HEK293T (cell line): ENCODE measurements around the gene MYNN.

Source experiments
- CTCF ChIA-PET: fragments of 350-600 bp; formaldehyde crosslinking; extraction: SDS; loops from one replicate; lab custom pipeline; 2021; ENCODE audit warnings: antibody characterized with exemption, inconsistent platforms; lab: Yijun Ruan, JAX
- POLR2A ChIA-PET: fragments of 350-600 bp; formaldehyde crosslinking; extraction: SDS; loops from one replicate; lab custom pipeline; 2020; ENCODE audit warnings: antibody characterized with exemption, inconsistent platforms; lab: Yijun Ruan, JAX
- DNase-seq: peaks from one replicate; pipeline ENCODE4 v3.0.0; 2012; ENCODE audit warnings: mixed read lengths; ENCODE audit errors: extremely low spot score
- ARNT ChIP-seq: fragments of 450-650 bp; IDR thresholded peaks from 2 replicates; pipeline ENCODE4 v1.6.1; 2017; ENCODE audit warnings: mild to moderate bottlenecking
- BHLHE40 ChIP-seq: fragments of 450-650 bp; IDR thresholded peaks from 2 replicates; pipeline ENCODE4 v1.6.1; 2016; ENCODE audit warnings: mild to moderate bottlenecking, moderate library complexity, borderline replicate concordance
- CTBP1 ChIP-seq: fragments of 450-650 bp; IDR thresholded peaks from 2 replicates; pipeline ENCODE4 v1.6.1; 2016; ENCODE audit warnings: borderline replicate concordance
- ELF4 ChIP-seq: fragments of 450-650 bp; IDR thresholded peaks from 2 replicates; pipeline ENCODE4 v1.6.1; 2017; ENCODE audit warnings: antibody characterized with exemption
- FOXA1 ChIP-seq: fragments of 450-650 bp; IDR thresholded peaks from 2 replicates; pipeline ENCODE4 v1.6.1; 2016; ENCODE audit warnings: mild to moderate bottlenecking
- FOXK2 ChIP-seq: fragments of 450-650 bp; IDR thresholded peaks from 2 replicates; pipeline ENCODE4 v1.6.1; 2016; ENCODE audit warnings: mild to moderate bottlenecking
- FOXM1 ChIP-seq: fragments of 450-650 bp; IDR thresholded peaks from 2 replicates; pipeline ENCODE4 v1.6.1; 2017; ENCODE audit warnings: mild to moderate bottlenecking, borderline replicate concordance
- HDGF ChIP-seq: fragments of 450-650 bp; IDR thresholded peaks from 2 replicates; pipeline ENCODE4 v1.6.1; 2017; ENCODE audit warnings: antibody characterized with exemption, borderline replicate concordance
- L3MBTL2 ChIP-seq: fragments of 450-650 bp; conservative IDR thresholded peaks from 2 replicates; pipeline ENCODE4 v1.6.1; 2016; ENCODE audit warnings: mild to moderate bottlenecking
- LEF1 ChIP-seq: fragments of 450-650 bp; IDR thresholded peaks from 2 replicates; pipeline ENCODE4 v1.6.1; 2017; ENCODE audit warnings: mild to moderate bottlenecking, borderline replicate concordance
- NFRKB ChIP-seq: fragments of 450-650 bp; IDR thresholded peaks from 2 replicates; pipeline ENCODE4 v1.6.1; 2016; ENCODE audit warnings: mild to moderate bottlenecking, moderate library complexity
- SP1 ChIP-seq: fragments of 450-650 bp; IDR thresholded peaks from 2 replicates; pipeline ENCODE4 v1.6.1; 2017
- SUZ12 ChIP-seq: fragments of 450-650 bp; IDR thresholded peaks from 2 replicates; pipeline ENCODE4 v1.6.1; 2016; ENCODE audit warnings: mild to moderate bottlenecking
- TARDBP ChIP-seq: fragments of 450-650 bp; IDR thresholded peaks from 2 replicates; pipeline ENCODE4 v1.6.1; 2016
- ZNF384 ChIP-seq: fragments of 450-650 bp; IDR thresholded peaks from 2 replicates; pipeline ENCODE4 v1.6.1; 2016
- TF ChIP-seq, protein P1 (sequence below): fragments of 450-650 bp; IDR thresholded peaks from 2 replicates; pipeline ENCODE4 v1.6.1; 2016

MYNN gene

DNA sequence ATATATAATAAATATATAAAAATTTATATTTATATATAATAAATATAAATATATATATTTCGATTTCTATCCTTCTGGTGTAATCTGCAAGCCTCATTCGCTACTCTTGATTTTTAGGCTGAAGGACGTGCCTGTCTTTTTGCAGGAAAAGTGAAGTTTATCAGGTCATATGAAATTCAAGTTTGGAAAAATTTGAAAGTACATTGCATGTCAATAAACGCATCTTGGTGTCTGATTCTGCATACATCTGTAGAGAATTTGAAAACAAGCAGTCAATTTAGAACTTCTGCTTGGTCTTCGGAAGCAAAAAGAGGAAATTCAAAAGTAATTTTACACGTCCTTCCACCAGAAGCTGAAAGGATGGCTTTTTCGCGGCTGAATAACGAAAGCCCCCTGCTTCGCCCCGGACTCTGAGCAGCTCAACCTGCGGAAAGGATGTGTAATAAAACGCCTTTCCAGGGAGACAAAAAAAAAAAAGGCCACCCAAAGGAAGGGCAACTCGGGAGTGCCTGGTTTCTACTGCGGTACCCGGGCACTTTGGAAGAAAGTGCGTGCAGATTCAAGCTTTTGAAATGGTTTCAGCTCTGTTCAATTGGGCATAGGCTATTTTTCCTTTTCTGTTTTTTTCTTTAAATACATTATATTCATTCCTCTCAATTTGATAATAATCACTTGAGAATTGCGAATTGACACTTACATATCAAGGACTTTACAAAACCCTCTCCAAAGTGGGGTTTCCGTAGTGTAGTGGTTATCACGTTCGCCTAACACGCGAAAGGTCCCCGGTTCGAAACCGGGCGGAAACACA is 1.5 kb upstream of the MYNN start:
- TF ChIP-seq CTBP1, result no peak
- no peak for TF ChIP-seq ARNT
- no peak for TF ChIP-seq FOXK2
- no peak for TF ChIP-seq BHLHE40
- no peak for TF ChIP-seq LEF1
- TF ChIP-seq ZNF384, result peak; percentile 97
- ChIA-PET POLR2A (interaction anchor here (2.0 to 2.1 kb wide), 2 partner anchors 8 to 40 kb away, joined by 12 to 18 read pairs; partner anchors contain the start of genes LRRC34, LRRIQ4 and TERC), CTCF (interaction anchor here (0.6 kb wide), 1 partner anchor 761 kb away, joined by 3 read pairs; no protein-coding TSS in a partner anchor)
- peak; percentile 45 for DNase-seq

DNA sequence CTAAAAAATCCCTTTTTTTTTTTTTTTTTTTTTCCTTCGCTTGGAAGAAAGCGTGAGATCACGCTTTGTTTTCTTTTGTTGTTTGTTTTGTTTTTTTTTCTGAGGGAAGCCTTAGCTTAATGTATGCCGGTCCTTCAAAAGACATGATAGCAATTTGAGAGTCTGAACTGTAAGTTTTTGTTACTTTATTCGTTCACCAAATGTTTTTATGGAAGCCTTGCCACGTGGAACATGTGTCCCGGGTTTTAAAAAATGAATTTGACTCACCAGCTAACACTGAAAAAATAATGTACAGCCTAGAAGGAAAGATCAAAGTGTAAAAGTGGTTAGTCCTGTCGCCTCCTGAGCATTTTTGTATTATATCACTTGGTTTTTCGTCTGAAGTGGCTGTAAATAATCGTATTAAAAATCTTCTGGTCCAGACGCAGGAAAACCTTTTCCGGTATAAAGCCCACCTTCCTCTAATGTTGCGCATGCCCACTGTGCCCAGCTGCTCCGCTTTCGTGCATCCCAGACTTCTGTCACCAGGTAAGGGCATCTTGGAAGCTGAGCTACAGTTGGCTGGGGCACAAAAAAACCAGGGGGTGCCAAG is 795 bp upstream of the MYNN start:
- peak; percentile 89; the same call in 1 of the 2 replicates for TF ChIP-seq ZNF384
- peak; percentile 96 for TF ChIP-seq L3MBTL2
- no peak for TF ChIP-seq BHLHE40
- TF ChIP-seq FOXK2, result no peak
- no peak for TF ChIP-seq HDGF
- TF ChIP-seq FOXA1, result no peak
- no peak for TF ChIP-seq SUZ12
- TF ChIP-seq, protein P1, sequence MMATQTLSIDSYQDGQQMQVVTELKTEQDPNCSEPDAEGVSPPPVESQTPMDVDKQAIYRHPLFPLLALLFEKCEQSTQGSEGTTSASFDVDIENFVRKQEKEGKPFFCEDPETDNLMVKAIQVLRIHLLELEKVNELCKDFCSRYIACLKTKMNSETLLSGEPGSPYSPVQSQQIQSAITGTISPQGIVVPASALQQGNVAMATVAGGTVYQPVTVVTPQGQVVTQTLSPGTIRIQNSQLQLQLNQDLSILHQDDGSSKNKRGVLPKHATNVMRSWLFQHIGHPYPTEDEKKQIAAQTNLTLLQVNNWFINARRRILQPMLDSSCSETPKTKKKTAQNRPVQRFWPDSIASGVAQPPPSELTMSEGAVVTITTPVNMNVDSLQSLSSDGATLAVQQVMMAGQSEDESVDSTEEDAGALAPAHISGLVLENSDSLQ, result peak; percentile 33
- ChIA-PET CTCF (no interaction called here), POLR2A (interaction anchor here (0.7 to 2.1 kb wide), 4 partner anchors 8 to 239 kb away, joined by 3 to 18 read pairs (median 8); partner anchors contain the start of genes LRRC34, LRRIQ4 and TERC)
- DNase-seq, result peak; percentile 50

DNA sequence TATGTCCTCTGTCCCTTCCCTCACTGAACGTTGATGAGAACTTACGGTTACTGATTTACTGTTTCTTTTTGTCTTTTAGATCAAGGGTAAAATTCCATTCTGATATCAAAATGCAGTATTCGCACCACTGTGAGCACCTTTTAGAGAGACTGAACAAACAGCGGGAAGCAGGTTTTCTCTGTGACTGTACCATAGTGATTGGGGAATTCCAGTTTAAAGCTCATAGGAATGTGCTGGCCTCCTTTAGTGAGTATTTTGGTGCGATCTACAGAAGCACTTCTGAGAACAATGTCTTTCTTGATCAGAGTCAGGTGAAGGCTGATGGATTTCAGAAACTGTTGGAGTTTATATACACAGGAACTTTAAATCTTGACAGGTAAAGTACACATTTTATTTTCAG is 990 bp downstream of the MYNN start:
- TF ChIP-seq FOXK2, result no peak
- TF ChIP-seq TARDBP, result no peak
- TF ChIP-seq ARNT, result no peak
- TF ChIP-seq NFRKB, result no peak
- no peak for TF ChIP-seq ZNF384
- no peak for TF ChIP-seq CTBP1
- no peak for TF ChIP-seq HDGF
- no peak for TF ChIP-seq BHLHE40
- no peak for TF ChIP-seq SP1
- TF ChIP-seq FOXM1, result no peak
- no peak for TF ChIP-seq L3MBTL2
- no peak for TF ChIP-seq FOXA1
- TF ChIP-seq ELF4, result no peak
- no peak for TF ChIP-seq SUZ12
- TF ChIP-seq, protein P1, result no peak
- DNase-seq, result no peak
- CTCF ChIA-PET, result no interaction called here
- POLR2A ChIA-PET, result no interaction called here

DNA sequence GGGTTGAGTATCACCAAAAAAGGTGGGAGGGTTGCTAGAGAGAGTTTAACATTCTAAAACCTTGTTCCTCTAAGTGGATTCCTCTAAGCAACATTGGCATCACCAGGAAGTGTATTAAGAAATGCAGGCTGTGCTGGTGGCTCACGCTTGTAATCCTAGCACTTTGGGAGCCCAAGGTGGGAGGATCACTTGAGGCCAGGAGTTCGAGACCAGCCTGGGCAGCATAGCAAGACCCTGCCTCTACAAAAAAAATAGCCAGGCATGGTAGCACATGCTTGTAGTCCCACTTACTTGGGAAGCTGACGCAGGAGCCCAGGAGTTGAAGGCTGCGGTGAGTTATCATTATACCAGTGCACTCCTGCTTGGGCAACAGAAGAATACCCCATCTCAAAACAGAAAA is 4.6 kb downstream of the MYNN start:
- TF ChIP-seq CTBP1, result no peak
- TF ChIP-seq, protein P1, result no peak
- no peak for TF ChIP-seq BHLHE40
- no peak for TF ChIP-seq SP1
- TF ChIP-seq ELF4, result no peak
- no peak for TF ChIP-seq NFRKB
- no peak for TF ChIP-seq FOXM1
- no peak for TF ChIP-seq ARNT
- no peak for TF ChIP-seq FOXK2
- no peak for DNase-seq
- POLR2A ChIA-PET, result no interaction called here
- CTCF ChIA-PET, result no interaction called here

DNA sequence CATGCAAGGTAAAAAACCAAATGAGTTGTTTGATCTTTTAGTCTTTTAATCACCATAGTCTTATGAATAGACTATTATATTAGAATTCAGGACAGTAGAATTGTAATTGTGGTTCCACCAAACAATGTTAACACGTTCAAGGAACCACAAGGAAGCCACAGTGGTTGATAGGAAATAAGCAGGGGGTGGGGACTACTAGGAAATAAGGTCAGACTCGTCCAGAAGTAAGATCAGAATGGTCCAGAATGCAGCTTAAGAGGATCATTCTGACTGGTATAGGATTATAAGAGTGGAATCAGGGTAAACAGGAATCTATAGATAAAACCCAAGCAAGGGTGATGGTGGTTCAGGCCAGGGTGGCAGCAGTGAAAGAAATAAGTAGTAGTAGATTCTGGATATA is 7.5 kb downstream of the MYNN start:
- no peak for TF ChIP-seq FOXA1
- no peak for TF ChIP-seq FOXK2
- TF ChIP-seq, protein P1, result no peak
- TF ChIP-seq ZNF384, result no peak
- TF ChIP-seq NFRKB, result no peak
- no peak for DNase-seq
- ChIA-PET CTCF (no interaction called here), POLR2A (no interaction called here)
